ENCODE results near the gene TGFB2.

Gene TGFB2

DNA sequence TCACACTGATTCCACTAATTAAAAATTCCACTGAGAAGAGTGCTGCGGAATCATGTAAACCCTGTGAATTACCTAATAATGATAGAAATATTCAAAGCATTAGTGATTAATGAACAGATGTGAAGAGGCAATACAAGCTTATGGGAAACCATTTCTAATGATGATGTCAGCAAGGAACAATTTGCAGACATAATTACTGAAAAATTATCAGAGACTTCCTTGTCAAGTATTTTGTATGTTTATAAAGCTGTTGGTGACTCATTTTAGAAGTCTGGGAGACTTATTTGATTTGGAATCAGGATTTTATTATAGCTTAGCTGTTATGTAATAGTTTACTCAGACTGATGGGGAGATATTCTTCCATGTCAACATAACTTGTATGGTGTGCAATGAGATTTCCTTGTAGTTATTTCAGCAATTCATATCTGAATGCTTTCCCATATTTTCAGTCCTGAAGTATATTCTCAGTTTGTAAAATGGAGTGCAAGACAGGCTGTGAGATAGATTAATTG, 135.5 kb downstream of the TGFB2 start:
- ATAC-seq, result no peak
- H3K36me3 Mint-ChIP-seq, result no peaks in the 10 kb centered on the region
- no peaks in the 10 kb centered on the region for H3K27me3 Mint-ChIP-seq
- H3K4me3 Mint-ChIP-seq, result no peak overlapping the region
- no peak overlapping the region for H3K27ac Mint-ChIP-seq
- H3K9me3 Mint-ChIP-seq, result no peaks in the 10 kb centered on the region
- H3K4me1 Mint-ChIP-seq, result no peaks in the 10 kb centered on the region

DNA sequence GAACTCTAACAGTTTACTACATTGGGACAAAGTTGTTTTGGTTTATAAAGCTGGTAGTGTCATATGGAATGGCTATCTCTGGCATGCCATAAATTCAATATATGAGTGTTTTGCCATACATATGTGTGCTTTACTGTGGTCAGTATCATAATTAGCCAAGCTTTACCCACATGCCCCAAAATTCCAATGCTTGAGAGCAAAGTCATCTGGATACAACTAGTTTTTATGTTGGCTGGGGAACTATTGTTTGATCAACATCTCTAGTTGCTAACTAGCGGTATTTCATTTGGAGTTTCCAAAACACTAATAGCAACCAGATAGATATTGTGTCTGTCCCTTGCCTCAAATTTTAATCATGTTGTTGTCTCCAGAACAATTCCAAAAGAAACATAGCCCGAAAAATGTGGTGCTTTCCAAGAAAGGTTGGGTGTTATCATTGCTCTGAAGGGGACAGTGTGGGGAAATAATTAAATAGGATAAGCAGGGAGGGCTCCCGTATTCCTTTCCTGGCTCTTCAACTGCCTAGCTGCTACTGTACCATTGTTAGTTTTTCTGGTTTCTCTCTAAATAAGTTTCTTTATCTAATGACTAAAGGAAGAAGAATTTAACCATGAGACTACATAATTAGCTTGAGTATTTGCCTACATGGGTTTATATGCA, 136.1 kb downstream of the TGFB2 start:
- no peaks in the 10 kb centered on the region for H3K9me3 Mint-ChIP-seq
- H3K27ac Mint-ChIP-seq, result no peak overlapping the region
- H3K36me3 Mint-ChIP-seq, result no peaks in the 10 kb centered on the region
- no peak overlapping the region for H3K4me3 Mint-ChIP-seq
- H3K27me3 Mint-ChIP-seq, result no peaks in the 10 kb centered on the region
- ATAC-seq, result no peak
- H3K4me1 Mint-ChIP-seq, result no peaks in the 10 kb centered on the region

DNA sequence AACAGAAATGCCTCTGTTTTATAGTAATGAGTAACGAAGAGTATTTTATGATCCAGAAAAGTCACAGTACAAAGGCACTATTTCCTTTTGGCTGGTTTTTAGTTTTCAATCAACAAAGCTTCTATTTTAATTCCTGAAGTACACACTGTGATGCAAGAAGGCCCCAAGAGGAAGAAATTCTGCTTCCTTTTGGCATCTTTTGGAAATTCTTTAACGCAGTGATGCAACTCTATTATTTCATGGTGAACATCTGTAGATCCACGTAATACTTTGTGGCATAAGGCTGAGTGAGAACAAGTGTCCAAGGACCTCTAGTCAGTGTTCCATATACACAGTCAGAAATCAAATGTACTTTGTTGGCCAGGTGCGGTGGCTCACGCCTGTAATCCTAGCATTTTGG, 137.5 kb downstream of the TGFB2 start:
- Mint-ChIP-seq H3K36me3 (no peaks in the 10 kb centered on the region), H3K4me3 (no peak overlapping the region), H3K27ac (no peak overlapping the region), H3K4me1 (no peaks in the 10 kb centered on the region), H3K9me3 (no peaks in the 10 kb centered on the region), H3K27me3 (no peaks in the 10 kb centered on the region)
- no peak for ATAC-seq

DNA sequence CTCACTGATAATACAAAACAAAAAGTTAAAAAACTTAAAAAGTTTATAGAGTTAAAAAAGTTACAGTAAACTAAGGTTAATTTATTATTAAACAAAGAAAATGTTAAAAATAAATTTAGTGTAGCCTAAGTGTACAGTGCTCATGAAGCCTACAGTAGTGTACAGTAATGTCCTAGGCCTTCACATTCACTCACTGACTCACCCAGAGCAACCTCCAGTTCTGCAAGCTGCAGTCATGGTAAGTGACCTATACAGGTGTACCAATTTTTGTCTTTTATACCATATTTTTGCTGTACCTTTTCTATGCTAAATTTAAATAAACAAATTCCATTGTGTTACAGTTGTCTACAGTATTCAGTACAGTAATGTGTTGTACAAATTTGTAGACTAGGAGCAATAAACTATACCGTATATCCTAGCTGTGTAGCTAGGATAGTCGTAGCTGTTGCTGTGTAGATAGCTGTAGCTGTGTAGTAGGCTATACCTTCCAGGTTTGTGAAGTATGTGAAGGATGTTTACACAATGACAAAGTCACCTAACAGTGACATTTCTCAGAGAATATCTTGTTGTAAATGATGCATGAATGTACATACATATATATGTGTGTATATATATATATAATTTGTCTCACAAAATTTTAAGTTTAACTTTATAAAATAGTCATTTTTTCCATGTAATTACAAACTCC, 140.2 kb downstream of the TGFB2 start:
- no peak overlapping the region for H3K4me3 Mint-ChIP-seq
- no peaks in the 10 kb centered on the region for H3K4me1 Mint-ChIP-seq
- H3K27me3 Mint-ChIP-seq, result no peaks in the 10 kb centered on the region
- H3K27ac Mint-ChIP-seq, result no peak overlapping the region
- H3K36me3 Mint-ChIP-seq, result no peaks in the 10 kb centered on the region
- no peaks in the 10 kb centered on the region for H3K9me3 Mint-ChIP-seq
- no peak for ATAC-seq

DNA sequence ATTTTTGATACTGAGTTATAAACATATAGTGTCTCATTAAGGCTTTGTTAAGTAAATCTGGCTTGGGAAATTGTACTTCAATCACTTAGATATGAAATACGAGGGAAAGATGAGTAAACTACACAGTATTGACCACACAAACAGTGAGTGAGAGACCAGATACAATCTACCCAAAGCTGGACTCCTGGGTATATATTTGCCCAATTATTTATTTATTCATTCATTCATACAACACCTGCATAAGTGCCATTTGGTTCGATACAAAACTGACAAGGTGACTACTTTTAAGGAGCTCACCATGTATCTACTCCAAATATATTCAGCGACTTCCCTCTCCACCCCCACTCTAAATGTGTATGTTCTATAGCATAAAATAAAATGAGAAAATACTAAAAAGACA, 143.4 kb downstream of the TGFB2 start:
- Mint-ChIP-seq H3K4me1 (no peaks in the 10 kb centered on the region), H3K27me3 (peaks cover 9% of the 10 kb centered on the region), H3K4me3 (no peak overlapping the region), H3K9me3 (no peaks in the 10 kb centered on the region), H3K27ac (no peak overlapping the region), H3K36me3 (no peaks in the 10 kb centered on the region)
- ATAC-seq, result no peak

- ATAC-seq, result no peak
- no peaks in the 10 kb centered on the region for H3K9me3 Mint-ChIP-seq
- peaks cover 9% of the 10 kb centered on the region for H3K27me3 Mint-ChIP-seq
- H3K36me3 Mint-ChIP-seq, result no peaks in the 10 kb centered on the region
- no peak overlapping the region for H3K4me3 Mint-ChIP-seq
- no peak overlapping the region for H3K27ac Mint-ChIP-seq
- H3K4me1 Mint-ChIP-seq, result no peaks in the 10 kb centered on the region
These were observed 143.8 kb downstream of the TGFB2 start for GRCh38 chr1:218488986-218489385.

- H3K27ac Mint-ChIP-seq, result no peak overlapping the region
These were observed 145.3 kb downstream of the TGFB2 start for GRCh38 chr1:218490406-218490922.

DNA sequence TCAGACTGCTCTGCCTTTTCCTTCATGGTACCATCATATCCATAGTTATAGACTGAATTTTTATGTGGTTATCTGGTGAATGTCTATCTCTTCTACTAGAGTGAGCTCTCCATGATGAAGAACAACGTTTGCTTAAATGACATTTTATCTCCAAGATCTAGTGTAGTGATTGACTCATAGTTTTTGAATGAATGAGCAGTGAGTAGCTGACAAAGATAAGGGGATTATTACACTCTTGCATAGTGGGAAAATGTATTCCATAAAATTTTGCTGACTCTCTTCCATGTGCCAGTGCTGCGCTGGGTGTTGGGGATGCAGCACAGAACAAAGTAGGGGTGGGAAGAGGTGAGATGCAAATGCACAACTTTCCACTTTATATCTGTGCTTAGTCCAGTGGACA, 147.7 kb downstream of the TGFB2 start:
- Mint-ChIP-seq H3K4me1 (no peaks in the 10 kb centered on the region), H3K9me3 (no peaks in the 10 kb centered on the region), H3K4me3 (no peak overlapping the region), H3K27ac (no peak overlapping the region), H3K27me3 (peaks cover 9% of the 10 kb centered on the region), H3K36me3 (no peaks in the 10 kb centered on the region)
- no peak for ATAC-seq

More at GRCh38 chr1:218490406-218490922, 145.3 kb downstream of the TGFB2 start:
- no peak for ATAC-seq
- Mint-ChIP-seq H3K4me1 (no peaks in the 10 kb centered on the region), H3K36me3 (no peaks in the 10 kb centered on the region), H3K9me3 (no peaks in the 10 kb centered on the region), H3K27me3 (peaks cover 9% of the 10 kb centered on the region), H3K4me3 (no peak overlapping the region)

DNA sequence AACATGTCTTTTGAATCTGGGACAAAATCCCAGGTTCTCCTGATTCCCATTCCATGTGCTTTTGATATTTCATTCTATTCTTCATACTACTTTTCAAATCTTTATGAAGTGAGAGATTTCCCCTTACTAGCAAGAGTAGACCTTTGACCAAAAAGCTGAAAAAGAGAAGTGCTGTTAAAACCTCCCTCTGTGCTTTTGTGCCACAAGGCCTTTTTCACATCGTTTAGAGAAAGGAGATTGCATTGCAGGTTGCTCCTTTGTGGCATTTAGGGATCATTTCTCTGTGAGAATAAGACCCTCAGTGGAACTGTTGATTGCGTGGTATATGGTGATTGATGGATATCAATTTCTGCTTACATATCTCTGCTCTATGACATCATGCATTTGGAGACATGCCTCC, 148.8 kb downstream of the TGFB2 start:
- H3K9me3 Mint-ChIP-seq, result no peaks in the 10 kb centered on the region
- H3K4me1 Mint-ChIP-seq, result peaks cover 5% of the 10 kb centered on the region
- H3K27ac Mint-ChIP-seq, result no peak overlapping the region
- ATAC-seq, result no peak
- H3K36me3 Mint-ChIP-seq, result no peaks in the 10 kb centered on the region
- H3K4me3 Mint-ChIP-seq, result no peak overlapping the region
- peaks cover 9% of the 10 kb centered on the region for H3K27me3 Mint-ChIP-seq

Measured in stimulated activated memory B cell treated with anti-CD40 and anti-IgM and Interleukin-4, amounts not matched to agents 10 μg/mL and 1 μg/mL and 100 μg/mL, for 72 hours (primary cell).